H9 (cell line): ENCODE measurements around the gene DPH5. TPM values are rescaled to one million over a fixed set of nuclear protein-coding genes. Genes with fewer than 3 reads are reported as not detected.

ENCODE experiments used
- DNase-seq: peaks from one replicate; pipeline ENCODE4 v3.0.0-alpha.2; 2017
- H2AFZ ChIP-seq: one replicate; pipeline ENCODE4 v1.6.1; 2013; ENCODE audit warnings: mild to moderate bottlenecking, low read length, control low read depth, moderate library complexity
- H2AK5ac ChIP-seq: 2 replicates; pipeline ENCODE4 v1.6.1; 2013; ENCODE audit warnings: low read length, control low read depth, mixed read lengths; ENCODE audit not compliant: insufficient read length
- H2BK120ac ChIP-seq: one replicate; pipeline ENCODE4 v1.6.1; 2013; ENCODE audit warnings: low read depth, mild to moderate bottlenecking, low read length, control low read depth, inconsistent platforms; ENCODE audit not compliant: poor library complexity, severe bottlenecking
- H2BK12ac ChIP-seq: 2 replicates; pipeline ENCODE4 v1.6.1; 2013; ENCODE audit warnings: low read length, control low read depth, mixed read lengths, low read depth; ENCODE audit not compliant: insufficient read length
- H2BK15ac ChIP-seq: 2 replicates; pipeline ENCODE4 v1.6.1; 2013; ENCODE audit warnings: low read depth, low read length, control low read depth
- H2BK20ac ChIP-seq: one replicate; pipeline ENCODE4 v1.6.1; 2013; ENCODE audit warnings: low read depth, mild to moderate bottlenecking, low read length, control low read depth, inconsistent platforms; ENCODE audit not compliant: poor library complexity, severe bottlenecking
- H2BK5ac ChIP-seq: 2 replicates; pipeline ENCODE4 v1.6.1; 2013; ENCODE audit warnings: low read length, control low read depth, mixed read lengths; ENCODE audit not compliant: insufficient read length
- H3K14ac ChIP-seq: 2 replicates; pipeline ENCODE4 v1.6.1; 2013; ENCODE audit warnings: low read length, control low read depth; ENCODE audit not compliant: insufficient read depth
- H3K18ac ChIP-seq: 2 replicates; pipeline ENCODE4 v1.6.1; 2013; ENCODE audit warnings: low read depth, mild to moderate bottlenecking, mixed read lengths, low read length, control low read depth; ENCODE audit not compliant: insufficient read length
- H3K23ac ChIP-seq: 2 replicates; pipeline ENCODE4 v1.6.1; 2013; ENCODE audit warnings: low read length, control low read depth, mixed read lengths, low read depth; ENCODE audit not compliant: insufficient read length
- H3K23me2 ChIP-seq: 2 replicates; pipeline ENCODE4 v1.6.1; 2013; ENCODE audit warnings: low read depth, mild to moderate bottlenecking, mixed read lengths, low read length, control low read depth; ENCODE audit not compliant: insufficient read length, poor library complexity, severe bottlenecking
- H3K27ac ChIP-seq: 2 replicates; pipeline ENCODE4 v1.5.1; 2013; ENCODE audit warnings: low read length, control low read depth, mixed read lengths, low read depth; ENCODE audit not compliant: insufficient read length
- H3K27me3 ChIP-seq: 2 replicates; pipeline ENCODE4 v1.6.1; 2013; ENCODE audit warnings: low read length, control low read depth, inconsistent platforms; ENCODE audit not compliant: insufficient read depth
- H3K4ac ChIP-seq: 2 replicates; pipeline ENCODE4 v1.6.1; 2013; ENCODE audit warnings: low read depth, mild to moderate bottlenecking, control low read depth, inconsistent platforms, low read length, moderate library complexity
- H3K4me1 ChIP-seq: 2 replicates; pipeline ENCODE4 v1.6.1; 2013; ENCODE audit warnings: low read length, control low read depth, inconsistent platforms; ENCODE audit not compliant: insufficient read depth
- H3K4me2 ChIP-seq: 2 replicates; pipeline ENCODE4 v1.6.1; 2013; ENCODE audit warnings: low read length, control low read depth, mixed read lengths; ENCODE audit not compliant: insufficient read length, insufficient read depth
- H3K56ac ChIP-seq: 2 replicates; pipeline ENCODE4 v1.6.1; 2013; ENCODE audit warnings: low read depth, mild to moderate bottlenecking, mixed read lengths, low read length, control low read depth; ENCODE audit not compliant: insufficient read length
- H3K79me1 ChIP-seq: 2 replicates; pipeline ENCODE4 v1.6.1; 2013; ENCODE audit warnings: low read depth, mild to moderate bottlenecking, moderate library complexity, low read length, control low read depth, inconsistent platforms; ENCODE audit not compliant: insufficient read depth, poor library complexity, severe bottlenecking
- H3K79me2 ChIP-seq: 2 replicates; pipeline ENCODE4 v1.6.1; 2013; ENCODE audit warnings: low read length, control low read depth, inconsistent platforms; ENCODE audit not compliant: insufficient read depth
- H3K9ac ChIP-seq: 2 replicates; pipeline ENCODE4 v1.6.1; 2013; ENCODE audit warnings: low read length, control low read depth, mixed read lengths; ENCODE audit not compliant: insufficient read length; ENCODE audit errors: extremely low read depth
- H3K9me3 ChIP-seq: one replicate; pipeline ENCODE4 v1.6.1; 2013; ENCODE audit warnings: low read depth, low read length, inconsistent platforms; ENCODE audit not compliant: control insufficient read depth
- H3T11ph ChIP-seq: one replicate; pipeline ENCODE4 v1.6.1; 2013; ENCODE audit warnings: mild to moderate bottlenecking, low read length, control low read depth, inconsistent platforms
- H4K20me1 ChIP-seq: one replicate; pipeline ENCODE4 v1.6.1; 2013; ENCODE audit not compliant: control insufficient read depth, insufficient read length, insufficient read depth
- H4K5ac ChIP-seq: 2 replicates; pipeline ENCODE4 v1.6.1; 2013; ENCODE audit warnings: low read depth, mild to moderate bottlenecking, mixed read lengths, low read length, control low read depth; ENCODE audit not compliant: insufficient read length
- H4K8ac ChIP-seq: replicated peaks from 2 replicates; pipeline ENCODE4 v1.6.1; 2013; ENCODE audit warnings: low read length, control low read depth, mixed read lengths, low read depth; ENCODE audit not compliant: insufficient read length
- H4K91ac ChIP-seq: 2 replicates; pipeline ENCODE4 v1.6.1; 2013; ENCODE audit warnings: low read depth, mild to moderate bottlenecking, moderate library complexity, mixed read lengths, low read length, control low read depth; ENCODE audit not compliant: insufficient read length
- H3K27ac Mint-ChIP-seq, 3 experiments: 2 replicates in 2 of 3; 3 replicates in 1 of 3; pipeline ENCODE4 v1.8.0; 2020 to 2021; ENCODE audit warnings: mixed read lengths in 3 of 3, mild to moderate bottlenecking in 1 of 3, moderate library complexity in 1 of 3
- H3K27me3 Mint-ChIP-seq: 2 replicates; pipeline ENCODE4 v1.8.0; 2021; ENCODE audit warnings: low read depth, mild to moderate bottlenecking, moderate library complexity, mixed read lengths
- H3K36me3 Mint-ChIP-seq, 3 experiments: 2 replicates in 2 of 3; 3 replicates in 1 of 3; pipeline ENCODE4 v1.8.0; 2020 to 2021; ENCODE audit warnings: low read depth in 3 of 3, mixed read lengths in 3 of 3; ENCODE audit not compliant: insufficient read depth in 1 of 3
- H3K4me1 Mint-ChIP-seq, 2 experiments: 2 replicates each; pipeline ENCODE4 v1.8.0; 2020; ENCODE audit warnings: mixed read lengths in 2 of 2
- H3K4me3 Mint-ChIP-seq, 2 experiments: 2 replicates in 1 of 2; 3 replicates in 1 of 2; pipeline ENCODE4 v1.8.0; 2020 to 2021; ENCODE audit warnings: mild to moderate bottlenecking in 2 of 2, mixed read lengths in 2 of 2, moderate library complexity in 1 of 2
- H3K9me3 Mint-ChIP-seq, 2 experiments: 2 replicates in 1 of 2; 3 replicates in 1 of 2; pipeline ENCODE4 v1.8.0; 2020; ENCODE audit warnings: mild to moderate bottlenecking in 2 of 2, mixed read lengths in 2 of 2, moderate library complexity in 1 of 2
- WGBS: extraction: QIAGEN DNeasy Blood & Tissue Kit; methylation state at CpG from one replicate; pipeline ENCODE4 v1.1.7; 2013; ENCODE audit warnings: missing lambda C conversion rate, low lambda C conversion rate, mixed read lengths; ENCODE audit not compliant: insufficient read length; ENCODE audit errors: extremely low coverage; 5-methylcytosine and 5-hydroxymethylcytosine counted together
- long read RNA-seq: library from polyadenylated mRNA; unstranded; transcript quantifications from one replicate; pipeline ENCODE4 v2.0.0, GENCODE V29; 2020
- total RNA-seq: library from RNA; stranded (reverse); gene quantifications from 2 replicates; pipeline ENCODE4 v1.2.1, GENCODE V29; 2021
- TF ChIP-seq, protein P1 (sequence below): fragments of 200-600 bp; sonication (generic); conservative IDR thresholded peaks from 3 replicates; pipeline ENCODE4 v1.8.0; 2021; ENCODE audit warnings: antibody characterized with exemption, mild to moderate bottlenecking

Gene DPH5, protein sequence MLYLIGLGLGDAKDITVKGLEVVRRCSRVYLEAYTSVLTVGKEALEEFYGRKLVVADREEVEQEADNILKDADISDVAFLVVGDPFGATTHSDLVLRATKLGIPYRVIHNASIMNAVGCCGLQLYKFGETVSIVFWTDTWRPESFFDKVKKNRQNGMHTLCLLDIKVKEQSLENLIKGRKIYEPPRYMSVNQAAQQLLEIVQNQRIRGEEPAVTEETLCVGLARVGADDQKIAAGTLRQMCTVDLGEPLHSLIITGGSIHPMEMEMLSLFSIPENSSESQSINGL
- total RNA-seq: 49.4 and 51.7 TPM in 2 replicates
- long read RNA-seq, transcript DPH5-201 (8 exons, 1,143 nt): minor isoform, 9 of 170 reads
- long read RNA-seq, transcript DPH5-203 (8 exons, 1,316 nt): major isoform, 107 of 170 reads
- long read RNA-seq, transcript DPH5-211 (8 exons, 1,034 nt): minor isoform, 8 of 170 reads
- long read RNA-seq, partial matches to known transcripts: 1 of 170 reads
- long read RNA-seq, other reads (novel, unspliced or antisense): 40 of 170 reads

GRCh38 chr1:101025657-101026429 lies at the start of gene DPH5:
TSS of gene DPH5 (minus strand) at chr1:101025784. CDS start at chr1:101025443, 341 bp downstream.
- Histone ChIP-seq H3K79me2 (peaks cover 4% of the 10 kb centered on the region; the same call in 1 of the 2 replicates), H3K56ac (no peak within 1 kb of the TSS), H2BK120ac (no peak within 1 kb of the TSS), H3K4me1 (no peaks in the 10 kb centered on the region), H3K9ac (peak within 1 kb of the TSS; percentile 94), H3K27me3 (no peaks in the 10 kb centered on the region), H3K9me3 (no peaks in the 10 kb centered on the region), H4K5ac (no peak within 1 kb of the TSS), H2BK20ac (no peak within 1 kb of the TSS), H3K79me1 (no peaks in the 10 kb centered on the region), H3K23ac (no peak within 1 kb of the TSS), H2BK5ac (no peak within 1 kb of the TSS), H2BK12ac (no peak within 1 kb of the TSS), H3K18ac (peak within 1 kb of the TSS; percentile 93), H2AFZ (peak within 1 kb of the TSS; percentile 42), H3K14ac (peak within 1 kb of the TSS; percentile 93; the same call in 1 of the 2 replicates), H2AK5ac (no peak within 1 kb of the TSS), H3K4ac (no peak within 1 kb of the TSS), H4K8ac (peak within 1 kb of the TSS; percentile 36), H2BK15ac (no peak within 1 kb of the TSS), H4K20me1 (no peaks in the 10 kb centered on the region), H4K91ac (no peak within 1 kb of the TSS), H3K27ac (no peak within 1 kb of the TSS), H3T11ph (no peak within 1 kb of the TSS), H3K23me2 (peaks cover 5% of the 10 kb centered on the region), H3K4me2 (peak within 1 kb of the TSS; percentile 56)
- TF ChIP-seq, protein P1, sequence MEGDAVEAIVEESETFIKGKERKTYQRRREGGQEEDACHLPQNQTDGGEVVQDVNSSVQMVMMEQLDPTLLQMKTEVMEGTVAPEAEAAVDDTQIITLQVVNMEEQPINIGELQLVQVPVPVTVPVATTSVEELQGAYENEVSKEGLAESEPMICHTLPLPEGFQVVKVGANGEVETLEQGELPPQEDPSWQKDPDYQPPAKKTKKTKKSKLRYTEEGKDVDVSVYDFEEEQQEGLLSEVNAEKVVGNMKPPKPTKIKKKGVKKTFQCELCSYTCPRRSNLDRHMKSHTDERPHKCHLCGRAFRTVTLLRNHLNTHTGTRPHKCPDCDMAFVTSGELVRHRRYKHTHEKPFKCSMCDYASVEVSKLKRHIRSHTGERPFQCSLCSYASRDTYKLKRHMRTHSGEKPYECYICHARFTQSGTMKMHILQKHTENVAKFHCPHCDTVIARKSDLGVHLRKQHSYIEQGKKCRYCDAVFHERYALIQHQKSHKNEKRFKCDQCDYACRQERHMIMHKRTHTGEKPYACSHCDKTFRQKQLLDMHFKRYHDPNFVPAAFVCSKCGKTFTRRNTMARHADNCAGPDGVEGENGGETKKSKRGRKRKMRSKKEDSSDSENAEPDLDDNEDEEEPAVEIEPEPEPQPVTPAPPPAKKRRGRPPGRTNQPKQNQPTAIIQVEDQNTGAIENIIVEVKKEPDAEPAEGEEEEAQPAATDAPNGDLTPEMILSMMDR: no peak
- DNase-seq: peak; percentile 91
- WGBS: no CpG with 5 or more reads among the region's 37 CpGs
- Mint-ChIP-seq H3K36me3 (peaks cover 8 to 26% (median 12%) of the 10 kb centered on the region in 3 experiments; a peak in 6 of 7 replicates), H3K4me3 (peak within 1 kb of the TSS; percentile 98 to 100), H3K4me1 (peaks cover 18 to 23% of the 10 kb centered on the region in 2 experiments), H3K9me3 (no peaks in the 10 kb centered on the region; a peak in 1 of 5 replicates), H3K27me3 (no peaks in the 10 kb centered on the region), H3K27ac (peak within 1 kb of the TSS; percentile 61 to 99 (median 98))
